Urinary bladder (tissue), 4 donors: ENCODE measurements around the gene ZMAT2. TPM values are rescaled to one million over a fixed set of nuclear protein-coding genes. Genes with fewer than 3 reads are reported as not detected.
"Not testable (repeated sequence)": the region's sequence is repeated elsewhere in the genome, so short reads cannot be mapped to it uniquely, and the experiment has no call there.

Experiments used
- DNase-seq: peaks from one replicate; pipeline ENCODE4 v3.0.0-alpha.2; 2015; ENCODE audit errors: extremely low spot score
- H3K27ac ChIP-seq: one replicate; pipeline ENCODE4 v1.5.1; 2013; ENCODE audit warnings: low read depth, mild to moderate bottlenecking, moderate library complexity
- H3K36me3 ChIP-seq: one replicate; pipeline ENCODE4 v1.6.1; 2013; ENCODE audit warnings: mild to moderate bottlenecking, moderate library complexity; ENCODE audit not compliant: insufficient read depth
- H3K4me1 ChIP-seq: one replicate; pipeline ENCODE4 v1.6.1; 2013; ENCODE audit warnings: mild to moderate bottlenecking, moderate library complexity; ENCODE audit not compliant: insufficient read depth
- H3K4me3 ChIP-seq: one replicate; pipeline ENCODE4 v1.5.1; 2013; ENCODE audit warnings: low read depth, low read length
- WGBS: extraction: QIAGEN DNeasy Blood & Tissue Kit; methylation state at CpG from one replicate; pipeline ENCODE4 v1.1.7; 2013; 5-methylcytosine and 5-hydroxymethylcytosine counted together
- polyA plus RNA-seq: library from polyadenylated mRNA; stranded (reverse); fragments of 200-250 nt; gene quantifications from one replicate; pipeline ENCODE4 v1.2.3, GENCODE V29; 2013
- small RNA-seq: library from RNA; depleted of rRNA; stranded (forward); fragments of <200 nt; gene quantifications from one replicate; pipeline ENCODE3, GENCODE V24; 2014
- total RNA-seq: library from RNA; depleted of rRNA; stranded (reverse); fragments of >200 nt; gene quantifications from one replicate; pipeline ENCODE4 v1.2.3, GENCODE V29; 2014
- donor health status: healthy with polysubstance abuse.
- donor health status: healthy.

Gene ZMAT2
- total and polyA plus RNA-seq, 2 donors, result 25.9 to 74.1 TPM

GRCh38 chr5:140721395-140721794 lies 21.1 kb downstream of the ZMAT2 start:
- H3K36me3 ChIP-seq, H3K4me3 ChIP-seq, H3K27ac ChIP-seq, H3K4me1 ChIP-seq, DNase-seq: not testable (repeated sequence)
- WGBS, result 77% methylated on average over 5 of the region's 5 CpGs

GRCh38 chr5:140725799-140726471 lies 25.7 kb downstream of the ZMAT2 start:
- WGBS, result 5% methylated on average over 23 of the region's 23 CpGs
- H3K36me3 ChIP-seq, result no peaks in the 10 kb centered on the region
- no peak overlapping the region for H3K4me3 ChIP-seq
- peak; percentile 11 for DNase-seq
- H3K27ac ChIP-seq, result no peak overlapping the region
- no peaks in the 10 kb centered on the region for H3K4me1 ChIP-seq

GRCh38 chr5:140733098-140733497 lies 32.9 kb downstream of the ZMAT2 start:
- Histone ChIP-seq H3K4me3 (no peak overlapping the region), H3K4me1 (no peaks in the 10 kb centered on the region), H3K27ac (no peak overlapping the region), H3K36me3 (no peaks in the 10 kb centered on the region)
- 70% methylated on average over 4 of the region's 4 CpGs for WGBS
- no peak for DNase-seq

GRCh38 chr5:140734354-140734753 lies 34.1 kb downstream of the ZMAT2 start:
- H3K4me3 ChIP-seq, result no peak overlapping the region
- no peak for DNase-seq
- 56% methylated on average over 7 of the region's 7 CpGs for WGBS
- no peak overlapping the region for H3K27ac ChIP-seq
- H3K4me1 ChIP-seq, result no peaks in the 10 kb centered on the region
- no peaks in the 10 kb centered on the region for H3K36me3 ChIP-seq

GRCh38 chr5:140737486-140737885 lies 37.2 kb downstream of the ZMAT2 start:
- H3K36me3 ChIP-seq, result no peaks in the 10 kb centered on the region
- no peaks in the 10 kb centered on the region for H3K4me1 ChIP-seq
- no peak overlapping the region for H3K27ac ChIP-seq
- WGBS, result 69% methylated on average over 1 of the region's 1 CpG
- no peak for DNase-seq
- no peak overlapping the region for H3K4me3 ChIP-seq

- no peaks in the 10 kb centered on the region for H3K4me1 ChIP-seq
- no peak for DNase-seq
- no peaks in the 10 kb centered on the region for H3K36me3 ChIP-seq
- 61% methylated on average over 1 of the region's 1 CpG for WGBS
- H3K4me3 ChIP-seq, result no peak overlapping the region
- H3K27ac ChIP-seq, result no peak overlapping the region
Measured at GRCh38 chr5:140741967-140742366, 41.7 kb downstream of the ZMAT2 start.

GRCh38 chr5:140753561-140753960 lies 53.3 kb downstream of the ZMAT2 start:
- DNase-seq, result no peak
- H3K27ac ChIP-seq, result no peak overlapping the region
- no peaks in the 10 kb centered on the region for H3K4me1 ChIP-seq
- no peaks in the 10 kb centered on the region for H3K36me3 ChIP-seq
- WGBS, result 81% methylated on average over 5 of the region's 5 CpGs
- no peak overlapping the region for H3K4me3 ChIP-seq

Small RNA genes within 50 kb of the gene (small RNA-seq; reads per million reads assigned to genes)
- gene VTRNA1-1, result 8.0 reads per million, percentile 93 among the genes with 10 or more reads in this experiment
- 1.3 reads per million, percentile 80 among the genes with 10 or more reads in this experiment for gene VTRNA1-2
- 0.09 reads per million for gene VTRNA1-3

Other genes with a start within 250 kb of the ZMAT2 start
- 0.69 TPM for gene EIF4EBP3, start 152.8 kb upstream of the ZMAT2 start, total RNA-seq
- gene EIF4EBP3, start 152.8 kb upstream of the ZMAT2 start, polyA plus RNA-seq, result 33.2 TPM
- 13.7 TPM for gene SRA1, start 143.0 kb upstream of the ZMAT2 start, total RNA-seq
- gene SRA1, start 143.0 kb upstream of the ZMAT2 start, polyA plus RNA-seq, result 22.1 TPM
- 15.3 TPM for gene APBB3, start 135.8 kb upstream of the ZMAT2 start, total RNA-seq
- 27.2 TPM for gene APBB3, start 135.8 kb upstream of the ZMAT2 start, polyA plus RNA-seq
- 17.0 TPM for gene SLC35A4, start 135.6 kb upstream of the ZMAT2 start, total RNA-seq
- 69.7 TPM for gene SLC35A4, start 135.6 kb upstream of the ZMAT2 start, polyA plus RNA-seq
- 57.6 TPM for gene CD14, start 67.3 kb upstream of the ZMAT2 start, total RNA-seq
- gene CD14, start 67.3 kb upstream of the ZMAT2 start, polyA plus RNA-seq, result 60.6 TPM
- gene TMCO6, start 61.0 kb upstream of the ZMAT2 start, total RNA-seq, result 12.2 TPM
- gene TMCO6, start 61.0 kb upstream of the ZMAT2 start, polyA plus RNA-seq, result 22.3 TPM
- gene NDUFA2, start 52.8 kb upstream of the ZMAT2 start, total RNA-seq, result 34.7 TPM
- 117 TPM for gene NDUFA2, start 52.8 kb upstream of the ZMAT2 start, polyA plus RNA-seq
- 58.7 TPM for gene IK, start 52.6 kb upstream of the ZMAT2 start, total RNA-seq
- gene IK, start 52.6 kb upstream of the ZMAT2 start, polyA plus RNA-seq, result 113 TPM
- gene WDR55, start 35.5 kb upstream of the ZMAT2 start, total RNA-seq, result 12.7 TPM
- 13.5 TPM for gene WDR55, start 35.5 kb upstream of the ZMAT2 start, polyA plus RNA-seq
- not detected for gene DND1, start 26.9 kb upstream of the ZMAT2 start, total RNA-seq
- 0.96 TPM for gene DND1, start 26.9 kb upstream of the ZMAT2 start, polyA plus RNA-seq
- gene HARS1, start 9.1 kb upstream of the ZMAT2 start, total RNA-seq, result 31.9 TPM
- gene HARS1, start 9.1 kb upstream of the ZMAT2 start, polyA plus RNA-seq, result 50.5 TPM
- gene HARS2, start 9.0 kb upstream of the ZMAT2 start, total RNA-seq, result 28.1 TPM
- gene HARS2, start 9.0 kb upstream of the ZMAT2 start, polyA plus RNA-seq, result 24.9 TPM
- 0.21 TPM for gene PCDHA1, start 85.7 kb downstream of the ZMAT2 start, total RNA-seq
- gene PCDHA1, start 85.7 kb downstream of the ZMAT2 start, polyA plus RNA-seq, result 0.03 TPM
- 0.37 TPM for gene PCDHA2, start 94.4 kb downstream of the ZMAT2 start, total RNA-seq
- gene PCDHA2, start 94.4 kb downstream of the ZMAT2 start, polyA plus RNA-seq, result 0.08 TPM
- gene PCDHA3, start 100.6 kb downstream of the ZMAT2 start, total RNA-seq, result 0.63 TPM
- 0.41 TPM for gene PCDHA3, start 100.6 kb downstream of the ZMAT2 start, polyA plus RNA-seq
- gene PCDHA4, start 106.6 kb downstream of the ZMAT2 start, total RNA-seq, result 1.1 TPM
- 0.28 TPM for gene PCDHA4, start 106.6 kb downstream of the ZMAT2 start, polyA plus RNA-seq
- 0.69 TPM for gene PCDHA5, start 121.2 kb downstream of the ZMAT2 start, total RNA-seq
- gene PCDHA5, start 121.2 kb downstream of the ZMAT2 start, polyA plus RNA-seq, result 0.05 TPM
- gene PCDHA6, start 127.5 kb downstream of the ZMAT2 start, total RNA-seq, result 0.95 TPM
- gene PCDHA6, start 127.5 kb downstream of the ZMAT2 start, polyA plus RNA-seq, result 0.22 TPM
- 0.26 TPM for gene PCDHA7, start 133.8 kb downstream of the ZMAT2 start, total RNA-seq
- gene PCDHA7, start 133.8 kb downstream of the ZMAT2 start, polyA plus RNA-seq, result 0.14 TPM
- 0.21 TPM for gene PCDHA8, start 140.7 kb downstream of the ZMAT2 start, total RNA-seq
- 0.06 TPM for gene PCDHA8, start 140.7 kb downstream of the ZMAT2 start, polyA plus RNA-seq
- gene PCDHA9, start 147.9 kb downstream of the ZMAT2 start, total RNA-seq, result 0.90 TPM
- gene PCDHA9, start 147.9 kb downstream of the ZMAT2 start, polyA plus RNA-seq, result 0.03 TPM
- 1.1 TPM for gene PCDHA10, start 155.4 kb downstream of the ZMAT2 start, total RNA-seq
- gene PCDHA10, start 155.4 kb downstream of the ZMAT2 start, polyA plus RNA-seq, result 0.13 TPM
- gene PCDHA11, start 168.5 kb downstream of the ZMAT2 start, total RNA-seq, result 1.6 TPM
- 0.06 TPM for gene PCDHA11, start 168.5 kb downstream of the ZMAT2 start, polyA plus RNA-seq
- 0.90 TPM for gene PCDHA12, start 174.9 kb downstream of the ZMAT2 start, total RNA-seq
- gene PCDHA12, start 174.9 kb downstream of the ZMAT2 start, polyA plus RNA-seq, result 0.03 TPM
- 0.74 TPM for gene PCDHA13, start 181.7 kb downstream of the ZMAT2 start, total RNA-seq
- 0.18 TPM for gene PCDHA13, start 181.7 kb downstream of the ZMAT2 start, polyA plus RNA-seq
- 1.5 TPM for gene PCDHAC1, start 225.9 kb downstream of the ZMAT2 start, total RNA-seq
- 0.13 TPM for gene PCDHAC1, start 225.9 kb downstream of the ZMAT2 start, polyA plus RNA-seq